Fibroblast of lung (primary cell): ENCODE measurements around the gene CYP4F22.

Source experiments
- CTCF ChIP-seq, 2 donors: IDR thresholded peaks in 1 of 2; conservative IDR thresholded peaks in 1 of 2; 1 replicate in 1 of 2; 2 replicates in 1 of 2; pipeline ENCODE4 v1.5.1; 2011 to 2012; ENCODE audit warnings: low read length in 2 of 2, control low read depth in 1 of 2, inconsistent platforms in 1 of 2, low read depth in 1 of 2, mild to moderate bottlenecking in 1 of 2
- EZH2 ChIP-seq: IDR thresholded peaks from 2 replicates; pipeline ENCODE4 v1.5.1; 2012; ENCODE audit warnings: low read length, control low read depth, mild to moderate bottlenecking; ENCODE audit errors: missing control alignments

GRCh38 chr19:15495151-15495550, 13.2 kb upstream of the CYP4F22 start:
- TF ChIP-seq CTCF (conservative IDR thresholded peaks at IDR 0.05 in 1 of 2, IDR thresholded peaks at IDR 0.05 in 1 of 2; ENCODE audit: low read depth in 1 of 2, low read length in 2 of 2): no peak
- no peak for TF ChIP-seq EZH2
